ENCODE results near the gene STOX2.

STOX2 gene

GRCh38 chr4:183888564-183888963 is 16.5 kb upstream of the STOX2 start:
- no peak for DNase-seq (ENCODE audit: low read depth in 2 of 2)

- no peak for DNase-seq (ENCODE audit: low read depth in 2 of 2)
Observed at GRCh38 chr4:183889190-183889589, 15.9 kb upstream of the STOX2 start.

GRCh38 chr4:183897193-183897592 is 7.9 kb upstream of the STOX2 start:
- no peak for DNase-seq (ENCODE audit: low read depth in 2 of 2)

- no peak for DNase-seq (ENCODE audit: low read depth in 2 of 2)
Observed at GRCh38 chr4:183898456-183898855, 6.7 kb upstream of the STOX2 start.

- DNase-seq (ENCODE audit: low read depth in 2 of 2), result no peak
Observed at GRCh38 chr4:183903021-183903760, 1.9 kb upstream of the STOX2 start.

GRCh38 chr4:183905593-183906488 is 734 bp downstream of the STOX2 start:
- DNase-seq (ENCODE audit: low read depth in 2 of 2), result no peak

- DNase-seq (ENCODE audit: low read depth in 2 of 2), result no peak
Observed at GRCh38 chr4:183906489-183906738, 1.3 kb downstream of the STOX2 start.

- DNase-seq (ENCODE audit: low read depth in 2 of 2), result no peak
Observed at GRCh38 chr4:183906739-183907651, 1.9 kb downstream of the STOX2 start.

GRCh38 chr4:183907871-183908683 is 3.0 kb downstream of the STOX2 start:
- no peak for DNase-seq (ENCODE audit: low read depth in 2 of 2)

GRCh38 chr4:183909187-183909586 is 4.1 kb downstream of the STOX2 start:
- no peak for DNase-seq (ENCODE audit: low read depth in 2 of 2)

GRCh38 chr4:183909801-183910200 is 4.7 kb downstream of the STOX2 start:
- no peak for DNase-seq (ENCODE audit: low read depth in 2 of 2)

GRCh38 chr4:183912585-183912984 is 7.5 kb downstream of the STOX2 start:
- DNase-seq (ENCODE audit: low read depth in 2 of 2), result no peak

- DNase-seq (ENCODE audit: low read depth in 2 of 2), result no peak
Observed at GRCh38 chr4:183915976-183916375, 10.9 kb downstream of the STOX2 start.

GRCh38 chr4:183918696-183919095 is 13.6 kb downstream of the STOX2 start:
- DNase-seq (ENCODE audit: low read depth in 2 of 2), result no peak

- DNase-seq (ENCODE audit: low read depth in 2 of 2), result no peak
Observed at GRCh38 chr4:183919141-183919540, 14.0 kb downstream of the STOX2 start.

GRCh38 chr4:183920512-183920911 is 15.4 kb downstream of the STOX2 start:
- no peak for DNase-seq (ENCODE audit: low read depth in 2 of 2)

GRCh38 chr4:183921335-183921734 is 16.2 kb downstream of the STOX2 start:
- DNase-seq (ENCODE audit: low read depth in 2 of 2), result no peak

- DNase-seq (ENCODE audit: low read depth in 2 of 2), result no peak
Observed at GRCh38 chr4:183924362-183925044, 19.4 kb downstream of the STOX2 start.

- no peak for DNase-seq (ENCODE audit: low read depth in 2 of 2)
Observed at GRCh38 chr4:183926950-183927349, 21.8 kb downstream of the STOX2 start.

GRCh38 chr4:183932576-183932975 is 27.5 kb downstream of the STOX2 start:
- DNase-seq (ENCODE audit: low read depth in 2 of 2), result no peak

GRCh38 chr4:183934761-183935160 is 29.7 kb downstream of the STOX2 start:
- no peak for DNase-seq (ENCODE audit: low read depth in 2 of 2)
